ENCODE results near the gene TFPI.
"Not testable (repeated sequence)": the region's sequence is repeated elsewhere in the genome, so short reads cannot be mapped to it uniquely, and the experiment has no call there.

TFPI gene

GRCh38 chr2:187542123-187542522 is 12.1 kb downstream of the TFPI start:
- no peak for TF ChIP-seq CTCF (IDR thresholded peaks at IDR 0.05; ENCODE audit: insufficient read depth, low read depth, low read length, missing control alignments)
- no peak overlapping the region for H3K4me3 ChIP-seq (ENCODE audit: low read depth, low read length)
- DNase-seq (ENCODE audit: low read depth) = no peak

- no peak for DNase-seq (ENCODE audit: low read depth)
- TF ChIP-seq CTCF (IDR thresholded peaks at IDR 0.05; ENCODE audit: insufficient read depth, low read depth, low read length, missing control alignments) = no peak
- no peak overlapping the region for H3K4me3 ChIP-seq (ENCODE audit: low read depth, low read length)
Observed at GRCh38 chr2:187541086-187542085, 12.8 kb downstream of the TFPI start.

- H3K4me3 ChIP-seq (ENCODE audit: low read depth, low read length); DNase-seq (ENCODE audit: low read depth): not testable (repeated sequence)
Observed at GRCh38 chr2:187538222-187538621, 16.0 kb downstream of the TFPI start.

- not testable (repeated sequence) for DNase-seq (ENCODE audit: low read depth); H3K4me3 ChIP-seq (ENCODE audit: low read depth, low read length)
Observed at GRCh38 chr2:187535381-187535780, 18.9 kb downstream of the TFPI start.

DNA sequence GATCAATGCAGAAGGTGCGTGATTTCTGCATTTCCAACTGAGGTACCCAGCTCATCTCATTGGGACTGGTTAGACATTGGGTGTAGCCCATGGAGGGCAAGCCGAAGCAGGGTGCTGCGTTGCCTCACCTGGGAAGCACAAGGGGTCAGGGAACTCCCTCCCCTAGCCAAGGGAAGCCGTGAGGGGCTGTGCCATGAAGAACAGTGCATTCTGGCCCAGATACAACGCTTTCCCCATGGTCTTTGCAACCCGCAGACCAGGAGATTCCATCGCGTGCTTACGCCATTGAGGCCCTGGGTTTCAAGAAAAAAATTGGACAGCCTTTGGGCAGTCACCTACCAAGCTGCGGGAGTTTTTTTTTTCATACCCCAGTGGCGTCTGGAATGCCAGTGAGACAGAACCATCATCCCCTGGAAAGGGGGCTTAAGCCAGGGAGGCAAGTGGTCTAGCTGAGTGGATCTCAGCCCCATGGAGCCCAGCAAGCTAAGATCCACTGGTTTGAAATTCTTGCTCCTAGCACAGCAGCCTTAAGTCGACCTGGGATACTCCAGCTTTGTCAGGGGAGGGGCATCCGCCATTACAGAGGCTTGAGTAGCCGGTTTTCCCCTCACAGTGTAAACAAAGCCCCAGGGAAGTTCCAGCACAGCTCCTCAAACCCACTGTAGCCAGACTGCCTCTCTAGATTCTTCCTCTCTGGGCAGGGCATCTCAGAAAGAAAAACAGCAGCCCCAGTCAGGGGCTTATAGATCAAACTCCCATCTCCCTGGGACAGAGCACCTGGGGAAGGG is 21.7 kb downstream of the TFPI start:
- TF ChIP-seq CTCF (IDR thresholded peaks at IDR 0.05; ENCODE audit: insufficient read depth, low read depth, low read length, missing control alignments) = no peak
- H3K4me3 ChIP-seq (ENCODE audit: low read depth, low read length) = no peak overlapping the region
- peak; percentile 23 for DNase-seq (ENCODE audit: low read depth)

- H3K4me3 ChIP-seq (ENCODE audit: low read depth, low read length) = no peak overlapping the region
- no peak for DNase-seq (ENCODE audit: low read depth)
- TF ChIP-seq CTCF (IDR thresholded peaks at IDR 0.05; ENCODE audit: insufficient read depth, low read depth, low read length, missing control alignments) = no peak
Observed at GRCh38 chr2:187529977-187530721, 24.1 kb downstream of the TFPI start.

DNA sequence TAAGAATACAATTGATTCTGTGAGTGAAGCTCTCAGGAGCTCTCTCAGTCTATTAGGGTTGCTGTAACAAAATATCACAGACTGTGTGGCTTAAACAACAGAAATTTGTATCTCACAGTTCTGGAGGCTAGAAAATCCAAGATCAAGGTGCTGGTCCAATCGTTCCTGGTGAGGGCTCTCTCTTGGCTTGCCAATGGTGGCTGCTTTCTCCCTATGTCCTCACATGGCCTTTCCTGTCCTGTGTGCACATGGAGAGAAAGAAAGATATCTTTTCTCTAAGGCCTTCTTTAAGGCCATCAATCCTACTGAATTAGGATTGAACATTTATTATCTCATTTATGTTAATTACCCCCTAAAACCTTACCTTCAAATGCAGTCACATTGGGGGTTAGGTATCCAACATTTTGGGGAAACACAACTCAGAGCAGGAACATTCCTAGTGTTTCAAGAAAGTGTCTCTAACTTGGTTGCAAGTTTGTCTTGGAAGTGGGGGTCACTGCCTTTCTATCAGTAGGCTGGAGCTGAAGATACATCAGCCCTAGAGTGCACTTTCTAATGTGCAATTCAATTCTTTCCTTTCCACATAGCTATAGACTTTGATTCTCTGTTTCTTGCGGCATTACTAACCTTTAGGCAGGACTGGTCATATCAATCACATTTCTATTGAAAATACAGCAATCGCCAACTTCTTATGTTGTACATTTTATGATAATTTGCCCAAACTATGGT is 24.8 kb downstream of the TFPI start:
- TF ChIP-seq CTCF (IDR thresholded peaks at IDR 0.05; ENCODE audit: insufficient read depth, low read depth, low read length, missing control alignments) = no peak
- DNase-seq (ENCODE audit: low read depth) = no peak
- no peak overlapping the region for H3K4me3 ChIP-seq (ENCODE audit: low read depth, low read length)
